CD14-positive monocyte (primary cell): ENCODE measurements around the gene CCNJ. TPM values are rescaled to one million over a fixed set of nuclear protein-coding genes. Genes with fewer than 3 reads are reported as not detected.

Source experiments
- DNase-seq, 3 donors: peaks; one replicate each; pipeline ENCODE4 v3.0.0-alpha.2; 2011 to 2022
- H2AFZ ChIP-seq: 2 replicates; pipeline ENCODE4 v1.6.0; 2012; ENCODE audit warnings: mild to moderate bottlenecking, low read depth, low read length, inconsistent platforms; ENCODE audit not compliant: insufficient read depth, poor library complexity, severe bottlenecking
- H3K27ac ChIP-seq, 2 donors: 1 replicate in 1 of 2; 2 replicates in 1 of 2; pipeline ENCODE4 v1.5.1; 2012 to 2013; ENCODE audit warnings: low read length in 2 of 2, control low read depth in 1 of 2, inconsistent platforms in 1 of 2, low read depth in 1 of 2, mild to moderate bottlenecking in 1 of 2
- H3K27me3 ChIP-seq, 2 donors: one replicate each; pipeline versions ENCODE4 v1.6.0 to v1.6.1; 2011 to 2013; ENCODE audit warnings: low read length in 2 of 2; ENCODE audit not compliant: control insufficient read depth in 2 of 2, insufficient read depth in 2 of 2
- H3K36me3 ChIP-seq, 2 donors: replicated peaks in 1 of 2; 1 replicate in 1 of 2; 2 replicates in 1 of 2; pipeline versions ENCODE4 v1.5.1 to v1.6.1; 2012 to 2013; ENCODE audit warnings: low read length in 2 of 2, control low read depth in 1 of 2, inconsistent platforms in 1 of 2, mild to moderate bottlenecking in 1 of 2; ENCODE audit not compliant: insufficient read depth in 2 of 2, control insufficient read depth in 1 of 2
- H3K4me1 ChIP-seq, 2 donors: 1 replicate in 1 of 2; 2 replicates in 1 of 2; pipeline versions ENCODE4 v1.5.1 to v1.6.1; 2012 to 2013; ENCODE audit warnings: low read length in 2 of 2, control low read depth in 1 of 2, inconsistent platforms in 1 of 2, mild to moderate bottlenecking in 1 of 2, moderate library complexity in 1 of 2; ENCODE audit not compliant: insufficient read depth in 2 of 2, control insufficient read depth in 1 of 2
- H3K4me2 ChIP-seq: replicated peaks from 2 replicates; pipeline ENCODE3; 2012; ENCODE audit warnings: low read length, moderate library complexity, mild to moderate bottlenecking; ENCODE audit not compliant: poor library complexity, severe bottlenecking; ENCODE audit errors: extremely low read depth
- H3K4me3 ChIP-seq, 3 experiments: fragments of 200-600 bp in 1 of 3; sonication (generic) in 1 of 3; replicated peaks in 1 of 3; 1 replicate in 2 of 3; 2 replicates in 1 of 3; pipeline ENCODE4 v1.5.1; 2011 to 2013; ENCODE audit warnings: low read length in 3 of 3, mild to moderate bottlenecking in 3 of 3, control low read depth in 2 of 3, low read depth in 2 of 3, inconsistent platforms in 1 of 3, moderate library complexity in 1 of 3
- H3K79me2 ChIP-seq: 2 replicates; pipeline ENCODE4 v1.6.0; 2012; ENCODE audit warnings: mild to moderate bottlenecking, control low read depth, inconsistent platforms, low read length, moderate library complexity; ENCODE audit not compliant: insufficient read depth
- H3K9ac ChIP-seq: 2 replicates; pipeline ENCODE4 v1.6.0; 2017; ENCODE audit warnings: low read length, mild to moderate bottlenecking; ENCODE audit not compliant: insufficient read depth, poor library complexity, severe bottlenecking
- H3K9me3 ChIP-seq, 2 donors: replicated peaks in 1 of 2; 1 replicate in 1 of 2; 2 replicates in 1 of 2; pipeline versions ENCODE4 v1.5.1 to v1.6.1; 2012 to 2013; ENCODE audit warnings: low read length in 2 of 2, control low read depth in 1 of 2; ENCODE audit not compliant: control insufficient read depth in 1 of 2, insufficient read depth in 1 of 2
- H4K20me1 ChIP-seq: 2 replicates; pipeline ENCODE4 v1.6.0; 2012; ENCODE audit warnings: mild to moderate bottlenecking, low read length, control low read depth, moderate library complexity; ENCODE audit not compliant: insufficient read depth
- H3K27ac Mint-ChIP-seq, 7 donors: one replicate each; pipeline ENCODE4 v1.8.0; 2020; ENCODE audit warnings: mild to moderate bottlenecking in 7 of 7, mixed read lengths in 7 of 7, moderate library complexity in 6 of 7, inconsistent platforms in 2 of 7
- H3K27me3 Mint-ChIP-seq, 3 donors: one replicate each; pipeline ENCODE4 v1.8.0; 2021 to 2022; ENCODE audit warnings: low read depth in 3 of 3, mild to moderate bottlenecking in 3 of 3, mixed read lengths in 3 of 3, moderate library complexity in 3 of 3, inconsistent platforms in 1 of 3
- H3K36me3 Mint-ChIP-seq, 2 donors: one replicate each; pipeline ENCODE4 v1.8.0; 2020; ENCODE audit warnings: mixed read lengths in 2 of 2, inconsistent platforms in 1 of 2, mild to moderate bottlenecking in 1 of 2
- H3K4me1 Mint-ChIP-seq: one replicate; pipeline ENCODE4 v1.8.0; 2020; ENCODE audit warnings: mild to moderate bottlenecking, mixed read lengths
- H3K4me3 Mint-ChIP-seq, 2 donors: one replicate each; pipeline ENCODE4 v1.8.0; 2020; ENCODE audit warnings: mild to moderate bottlenecking in 2 of 2, mixed read lengths in 2 of 2, moderate library complexity in 1 of 2
- H3K9me3 Mint-ChIP-seq, 7 donors: one replicate each; pipeline ENCODE4 v1.8.0; 2020 to 2022; ENCODE audit warnings: mixed read lengths in 7 of 7, mild to moderate bottlenecking in 6 of 7, moderate library complexity in 6 of 7, inconsistent platforms in 2 of 7
- CTCF ChIP-seq: fragments of 200-600 bp; IDR thresholded peaks from one replicate; pipeline ENCODE4 v1.8.0; 2022; ENCODE audit warnings: antibody characterized with exemption, mild to moderate bottlenecking
- WGBS: methylation state at CpG from one replicate; pipeline ENCODE4 v1.1.5; 2013; ENCODE audit warnings: missing lambda C conversion rate; ENCODE audit not compliant: insufficient coverage; 5-methylcytosine and 5-hydroxymethylcytosine counted together
- intact Hi-C, 2 donors: fragments of 100-400 bp; cut with micrococcal nuclease; formaldehyde crosslinking; loops; one replicate each; pipeline versions ENCODE4 v1.15.0 to v1.15.1; 2023
- polyA plus RNA-seq, 3 donors: library from polyadenylated mRNA; depleted of rRNA in 1 of 3; unstranded in 2 of 3; stranded (reverse) in 1 of 3; fragments of 300-500 nt in 2 of 3; fragments of >200 nt in 1 of 3; fragmentation: Illumina TruSeq in 2 of 3; gene quantifications; 1 replicate in 2 of 3; 2 replicates in 1 of 3; pipeline ENCODE4 v1.2.3, GENCODE V29; 2012 to 2021

The CCNJ gene
- polyA plus RNA-seq, 3 donors: 1.3 to 9.2 (median 2.5) TPM

- Histone ChIP-seq H4K20me1 (no peaks in the 10 kb centered on the region), H3K4me1 (peaks cover 7 to 12% of the 10 kb centered on the region in 2 donors), H3K36me3 (no peaks in the 10 kb centered on the region), H3K27me3 (peaks cover 23 to 30% of the 10 kb centered on the region in 2 donors), H3K27ac (peak overlapping the region; percentile 98 to 100), H3K4me3 (peak overlapping the region; percentile 47 to 97 (median 81)), H3K79me2 (no peaks in the 10 kb centered on the region), H3K9me3 (peaks cover 7 to 12% of the 10 kb centered on the region in 2 donors), H2AFZ (peak overlapping the region; percentile 90), H3K9ac (peak overlapping the region; percentile 96), H3K4me2 (peak overlapping the region; percentile 81)
- peak overlapping the region; percentile 92 to 95 for H3K4me3 Mint-ChIP-seq
- WGBS: 4% methylated on average over 41 of the region's 47 CpGs
- H3K4me1 Mint-ChIP-seq: peaks cover 7% of the 10 kb centered on the region
- H3K27me3 Mint-ChIP-seq: peaks cover 19 to 29% (median 27%) of the 10 kb centered on the region in 3 donors
- no peak for TF ChIP-seq CTCF
- H3K27ac Mint-ChIP-seq: peak overlapping the region; percentile 98 to 99 (median 99)
- peaks cover 3 to 23% (median 21%) of the 10 kb centered on the region in 7 donors for H3K9me3 Mint-ChIP-seq
- intact Hi-C loops: loop anchor here (1.0 to 5.0 kb wide), 3 partner anchors 39 to 48 kb away; partner anchors contain the start of genes CCNJ (in 1 of the 2) and ZNF518A (in 1 of the 2)
- DNase-seq: peak; percentile 95 to 97 (median 97)
- H3K36me3 Mint-ChIP-seq: peaks cover 0 to 10% of the 10 kb centered on the region in 2 donors
Observed at GRCh38 chr10:96089670-96090462, 46.5 kb downstream of the CCNJ start.

GRCh38 chr10:96090463-96090800, 47.0 kb downstream of the CCNJ start:
- Histone ChIP-seq H4K20me1 (no peaks in the 10 kb centered on the region), H3K79me2 (no peaks in the 10 kb centered on the region), H3K4me1 (peaks cover 7 to 12% of the 10 kb centered on the region in 2 donors), H2AFZ (peak overlapping the region; percentile 90), H3K9me3 (peaks cover 7 to 12% of the 10 kb centered on the region in 2 donors), H3K27ac (peak overlapping the region; percentile 98 to 100), H3K4me2 (peak overlapping the region; percentile 81), H3K9ac (peak overlapping the region; percentile 96), H3K27me3 (peaks cover 29 to 33% of the 10 kb centered on the region in 2 donors), H3K4me3 (peak overlapping the region; percentile 47 to 97 (median 81)), H3K36me3 (no peaks in the 10 kb centered on the region)
- Mint-ChIP-seq H3K27me3 (peaks cover 22 to 32% (median 29%) of the 10 kb centered on the region in 3 donors), H3K27ac (peak overlapping the region; percentile 98 to 99 (median 99)), H3K4me1 (peaks cover 7% of the 10 kb centered on the region), H3K9me3 (peaks cover 3 to 23% (median 21%) of the 10 kb centered on the region in 7 donors), H3K36me3 (peaks cover 0 to 7% of the 10 kb centered on the region in 2 donors), H3K4me3 (peak overlapping the region; percentile 92 to 95)
- 78% methylated on average over 9 of the region's 9 CpGs for WGBS
- intact Hi-C loops: loop anchor here (1.0 kb wide), 2 partner anchors 39 to 40 kb away; partner anchors contain the start of gene ZNF518A (in 1 of the 2)
- no peak for DNase-seq
- no peak for TF ChIP-seq CTCF
